ENCODE results near the gene RAD9A. TPM values are rescaled to one million over a fixed set of nuclear protein-coding genes. Genes with fewer than 3 reads are reported as not detected.

Gene RAD9A
- total and polyA plus RNA-seq, 9 of the 15 experiments (the other 6 are each of a cell fraction or from before 2014, with no cell fraction given): 1.4 to 41.2 (median 16.1) TPM

GRCh38 chr11:67428052-67429001 is 36.5 kb downstream of the RAD9A start, which contains the start of gene RPS6KB2 (continued):
- no peak for TF ChIP-seq ZNF184 (CRISPR knock-in tag; IDR thresholded peaks at IDR 0.05)
- no peak for TF ChIP-seq RBM34 (IDR thresholded peaks at IDR 0.05; ENCODE audit: borderline replicate concordance, insufficient read depth, low read length)
- TF ChIP-seq RNF2 (IDR thresholded peaks at IDR 0.05): no peak
- peak; percentile 95 for TF ChIP-seq SIN3B (IDR thresholded peaks at IDR 0.05; ENCODE audit: low read depth)
- no peak for TF ChIP-seq ZNF584 (CRISPR knock-in tag; IDR thresholded peaks at IDR 0.05; ENCODE audit: low read depth)
- no peak for TF ChIP-seq ZNF436 (CRISPR knock-in tag; IDR thresholded peaks at IDR 0.05)
- TF ChIP-seq, protein P1, sequence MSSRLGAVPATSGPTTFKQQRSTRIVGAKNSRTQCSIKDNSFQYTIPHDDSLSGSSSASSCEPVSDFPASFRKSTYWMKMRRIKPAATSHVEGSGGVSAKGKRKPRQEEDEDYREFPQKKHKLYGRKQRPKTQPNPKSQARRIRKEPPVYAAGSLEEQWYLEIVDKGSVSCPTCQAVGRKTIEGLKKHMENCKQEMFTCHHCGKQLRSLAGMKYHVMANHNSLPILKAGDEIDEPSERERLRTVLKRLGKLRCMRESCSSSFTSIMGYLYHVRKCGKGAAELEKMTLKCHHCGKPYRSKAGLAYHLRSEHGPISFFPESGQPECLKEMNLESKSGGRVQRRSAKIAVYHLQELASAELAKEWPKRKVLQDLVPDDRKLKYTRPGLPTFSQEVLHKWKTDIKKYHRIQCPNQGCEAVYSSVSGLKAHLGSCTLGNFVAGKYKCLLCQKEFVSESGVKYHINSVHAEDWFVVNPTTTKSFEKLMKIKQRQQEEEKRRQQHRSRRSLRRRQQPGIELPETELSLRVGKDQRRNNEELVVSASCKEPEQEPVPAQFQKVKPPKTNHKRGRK (tag; IDR thresholded peaks at IDR 0.05): no peak
- TF ChIP-seq, protein P2, sequence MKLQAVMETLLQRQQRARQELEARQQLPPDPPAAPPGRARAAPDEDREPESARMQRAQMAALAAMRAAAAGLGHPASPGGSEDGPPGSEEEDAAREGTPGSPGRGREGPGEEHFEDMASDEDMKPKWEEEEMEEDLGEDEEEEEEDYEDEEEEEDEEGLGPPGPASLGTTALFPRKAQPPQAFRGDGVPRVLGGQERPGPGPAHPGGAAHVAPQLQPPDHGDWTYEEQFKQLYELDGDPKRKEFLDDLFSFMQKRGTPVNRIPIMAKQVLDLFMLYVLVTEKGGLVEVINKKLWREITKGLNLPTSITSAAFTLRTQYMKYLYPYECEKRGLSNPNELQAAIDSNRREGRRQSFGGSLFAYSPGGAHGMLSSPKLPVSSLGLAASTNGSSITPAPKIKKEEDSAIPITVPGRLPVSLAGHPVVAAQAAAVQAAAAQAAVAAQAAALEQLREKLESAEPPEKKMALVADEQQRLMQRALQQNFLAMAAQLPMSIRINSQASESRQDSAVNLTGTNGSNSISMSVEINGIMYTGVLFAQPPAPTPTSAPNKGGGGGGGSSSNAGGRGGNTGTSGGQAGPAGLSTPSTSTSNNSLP (IDR thresholded peaks at IDR 0.05; ENCODE audit: borderline replicate concordance, low read depth, low read length): no peak
- TF ChIP-seq ZNF445 (CRISPR knock-in tag; IDR thresholded peaks at IDR 0.05; ENCODE audit: low read depth): no peak
- no peak for TF ChIP-seq CBFA2T2 (conservative IDR thresholded peaks at IDR 0.05)
- TF ChIP-seq, protein P3, sequence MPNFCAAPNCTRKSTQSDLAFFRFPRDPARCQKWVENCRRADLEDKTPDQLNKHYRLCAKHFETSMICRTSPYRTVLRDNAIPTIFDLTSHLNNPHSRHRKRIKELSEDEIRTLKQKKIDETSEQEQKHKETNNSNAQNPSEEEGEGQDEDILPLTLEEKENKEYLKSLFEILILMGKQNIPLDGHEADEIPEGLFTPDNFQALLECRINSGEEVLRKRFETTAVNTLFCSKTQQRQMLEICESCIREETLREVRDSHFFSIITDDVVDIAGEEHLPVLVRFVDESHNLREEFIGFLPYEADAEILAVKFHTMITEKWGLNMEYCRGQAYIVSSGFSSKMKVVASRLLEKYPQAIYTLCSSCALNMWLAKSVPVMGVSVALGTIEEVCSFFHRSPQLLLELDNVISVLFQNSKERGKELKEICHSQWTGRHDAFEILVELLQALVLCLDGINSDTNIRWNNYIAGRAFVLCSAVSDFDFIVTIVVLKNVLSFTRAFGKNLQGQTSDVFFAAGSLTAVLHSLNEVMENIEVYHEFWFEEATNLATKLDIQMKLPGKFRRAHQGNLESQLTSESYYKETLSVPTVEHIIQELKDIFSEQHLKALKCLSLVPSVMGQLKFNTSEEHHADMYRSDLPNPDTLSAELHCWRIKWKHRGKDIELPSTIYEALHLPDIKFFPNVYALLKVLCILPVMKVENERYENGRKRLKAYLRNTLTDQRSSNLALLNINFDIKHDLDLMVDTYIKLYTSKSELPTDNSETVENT (CRISPR knock-in tag; IDR thresholded peaks at IDR 0.05): peak; percentile 76; the same call in 1 of the 2 replicates
- TF ChIP-seq BMI1 (IDR thresholded peaks at IDR 0.05; ENCODE audit: low read length): no peak
- TF ChIP-seq, protein P4, sequence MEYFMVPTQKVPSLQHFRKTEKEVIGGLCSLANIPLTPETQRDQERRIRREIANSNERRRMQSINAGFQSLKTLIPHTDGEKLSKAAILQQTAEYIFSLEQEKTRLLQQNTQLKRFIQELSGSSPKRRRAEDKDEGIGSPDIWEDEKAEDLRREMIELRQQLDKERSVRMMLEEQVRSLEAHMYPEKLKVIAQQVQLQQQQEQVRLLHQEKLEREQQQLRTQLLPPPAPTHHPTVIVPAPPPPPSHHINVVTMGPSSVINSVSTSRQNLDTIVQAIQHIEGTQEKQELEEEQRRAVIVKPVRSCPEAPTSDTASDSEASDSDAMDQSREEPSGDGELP (CRISPR knock-in tag; IDR thresholded peaks at IDR 0.05; ENCODE audit: borderline replicate concordance): peak; percentile 94
- TF ChIP-seq ZNF511 (CRISPR knock-in tag; IDR thresholded peaks at IDR 0.05): no peak
- no peak for TF ChIP-seq FOXM1 (IDR thresholded peaks at IDR 0.05; ENCODE audit: low read depth)
- no peak for TF ChIP-seq FOXM1 (CRISPR knock-in tag; IDR thresholded peaks at IDR 0.05; ENCODE audit: low read depth)
- TF ChIP-seq HDAC3 (IDR thresholded peaks at IDR 0.05; ENCODE audit: borderline replicate concordance, partially characterized antibody): no peak
- TF ChIP-seq HDAC6 (IDR thresholded peaks at IDR 0.05; ENCODE audit: low read depth, low read length): no peak
- 0 out of 2 replicates have a peak, but pooled peaks have one; percentile 46 for TF ChIP-seq ZBTB9 (CRISPR knock-in tag; IDR thresholded peaks at IDR 0.05)
